HepG2 (cell line): ENCODE measurements around the gene PODN.

ENCODE experiments used
- CBX1 ChIP-seq: IDR thresholded peaks from one replicate; pipeline ENCODE4 v1.6.1; 2016; ENCODE audit warnings: antibody characterized with exemption, low read depth
- CTCF ChIP-seq: sonication (generic); formaldehyde crosslinking; IDR thresholded peaks from 2 replicates; pipeline ENCODE4 v1.5.0; 2020; ENCODE audit warnings: mild to moderate bottlenecking, missing genetic modification reagents, moderate library complexity
- EEA1 ChIP-seq: sonication (generic); formaldehyde crosslinking; IDR thresholded peaks from 2 replicates; pipeline ENCODE4 v1.5.1; 2020; ENCODE audit warnings: mild to moderate bottlenecking, missing genetic modification reagents, borderline replicate concordance
- EP300 ChIP-seq, 3 experiments: sonication (generic) in 1 of 3; formaldehyde crosslinking in 1 of 3; IDR thresholded peaks; 2 replicates each; pipeline versions ENCODE4 v1.5.1 to v1.6.1; 2011 to 2020; ENCODE audit warnings: low read depth in 2 of 3, low read length in 2 of 3, borderline replicate concordance in 1 of 3, improper control_type of control experiment in 1 of 3, mild to moderate bottlenecking in 1 of 3, missing genetic modification reagents in 1 of 3, moderate library complexity in 1 of 3
- HDAC2 ChIP-seq: sonication (generic); formaldehyde crosslinking; IDR thresholded peaks from 2 replicates; pipeline ENCODE4 v1.4.0; 2020; ENCODE audit warnings: missing genetic modification reagents
- HOMEZ ChIP-seq: IDR thresholded peaks from 2 replicates; pipeline ENCODE4 v1.6.1; 2016; ENCODE audit warnings: low read depth
- MTF2 ChIP-seq: sonication (generic); formaldehyde crosslinking; IDR thresholded peaks from 2 replicates; pipeline ENCODE4 v1.5.0; 2020; ENCODE audit warnings: missing genetic modification reagents, borderline replicate concordance
- NFE2 ChIP-seq: sonication (generic); formaldehyde crosslinking; IDR thresholded peaks from 2 replicates; pipeline ENCODE4 v1.4.0; 2020; ENCODE audit warnings: missing genetic modification reagents
- RNF2 ChIP-seq: fragments of 450-650 bp; conservative IDR thresholded peaks from 2 replicates; pipeline ENCODE4 v1.6.1; 2016; ENCODE audit warnings: low read depth
- TAF1 ChIP-seq: sonication (generic); formaldehyde crosslinking; IDR thresholded peaks from 2 replicates; pipeline ENCODE4 v1.4.0; 2020; ENCODE audit warnings: missing genetic modification reagents
- TCF7 ChIP-seq: sonication (generic); IDR thresholded peaks from 2 replicates; pipeline ENCODE4 v1.6.1; 2016; ENCODE audit warnings: antibody characterized with exemption, low read depth
- TCF7L2 ChIP-seq: IDR thresholded peaks from 2 replicates; pipeline ENCODE4 v1.6.1; 2011; ENCODE audit warnings: mild to moderate bottlenecking, low read depth, low read length, moderate library complexity
- U2AF2 ChIP-seq: fragments of 200-400 bp; formaldehyde crosslinking; IDR thresholded peaks from 2 replicates; pipeline ENCODE4 v1.6.1; 2017; ENCODE audit warnings: low read depth, mild to moderate bottlenecking, low read length
- TF ChIP-seq, protein P1 (sequence below): sonication (generic); formaldehyde crosslinking; IDR thresholded peaks from 2 replicates; pipeline ENCODE4 v1.5.1; 2020; ENCODE audit warnings: missing genetic modification reagents, mild to moderate bottlenecking, borderline replicate concordance

DNA sequence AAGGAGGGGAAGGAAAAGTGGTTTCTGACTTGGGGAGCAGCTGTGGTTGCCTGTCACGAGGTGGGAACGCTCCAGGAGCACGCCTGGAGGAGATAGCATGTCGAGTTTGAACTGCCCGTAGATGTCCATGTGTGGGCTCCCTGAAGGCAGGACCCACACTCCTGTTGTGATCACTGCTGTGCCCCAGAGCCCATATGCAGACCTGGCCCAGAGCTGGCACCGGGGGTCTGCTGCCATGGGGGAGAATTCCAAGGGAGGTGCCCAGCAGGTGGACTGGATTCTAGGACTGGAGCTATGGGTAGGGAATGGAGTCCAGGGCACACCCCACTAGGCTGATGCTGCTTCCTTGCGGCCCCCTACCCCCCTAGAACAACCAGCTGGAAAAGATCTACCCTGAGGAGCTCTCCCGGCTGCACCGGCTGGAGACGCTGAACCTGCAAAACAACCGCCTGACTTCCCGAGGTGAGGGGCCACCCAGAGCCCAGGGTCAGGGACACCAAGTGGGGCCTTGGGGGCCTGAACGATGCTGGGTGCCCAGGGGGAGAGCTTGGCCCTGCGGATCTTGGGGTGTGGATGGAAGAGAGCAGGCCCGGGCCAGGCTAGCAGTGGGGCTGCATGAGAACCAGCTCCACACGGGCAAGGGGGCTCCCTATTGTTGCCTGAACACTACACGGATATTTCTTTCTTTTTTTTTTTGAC lies 9.3 kb downstream of the PODN start:
- TF ChIP-seq TCF7, result no peak
- no peak for TF ChIP-seq EEA1 (CRISPR knock-in tag)
- no peak for TF ChIP-seq CBX1
- no peak for TF ChIP-seq HOMEZ (CRISPR knock-in tag)
- TF ChIP-seq NFE2 (CRISPR knock-in tag), result no peak
- TF ChIP-seq, protein P1, sequence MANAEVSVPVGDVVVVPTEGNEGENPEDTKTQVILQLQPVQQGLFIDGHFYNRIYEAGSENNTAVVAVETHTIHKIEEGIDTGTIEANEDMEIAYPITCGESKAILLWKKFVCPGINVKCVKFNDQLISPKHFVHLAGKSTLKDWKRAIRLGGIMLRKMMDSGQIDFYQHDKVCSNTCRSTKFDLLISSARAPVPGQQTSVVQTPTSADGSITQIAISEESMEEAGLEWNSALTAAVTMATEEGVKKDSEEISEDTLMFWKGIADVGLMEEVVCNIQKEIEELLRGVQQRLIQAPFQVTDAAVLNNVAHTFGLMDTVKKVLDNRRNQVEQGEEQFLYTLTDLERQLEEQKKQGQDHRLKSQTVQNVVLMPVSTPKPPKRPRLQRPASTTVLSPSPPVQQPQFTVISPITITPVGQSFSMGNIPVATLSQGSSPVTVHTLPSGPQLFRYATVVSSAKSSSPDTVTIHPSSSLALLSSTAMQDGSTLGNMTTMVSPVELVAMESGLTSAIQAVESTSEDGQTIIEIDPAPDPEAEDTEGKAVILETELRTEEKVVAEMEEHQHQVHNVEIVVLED (CRISPR knock-in tag), result no peak
- no peak for TF ChIP-seq EP300 (IDR thresholded peaks at IDR 0.05; ENCODE audit: low read depth in 2 of 2, low read length in 2 of 2)
- no peak for TF ChIP-seq EP300 (CRISPR knock-in tag; IDR thresholded peaks at IDR 0.05; ENCODE audit: borderline replicate concordance)
- TF ChIP-seq CTCF (CRISPR knock-in tag), result no peak
- no peak for TF ChIP-seq RNF2
- no peak for TF ChIP-seq MTF2
- TF ChIP-seq HDAC2 (CRISPR knock-in tag), result no peak
- no peak for TF ChIP-seq TAF1 (CRISPR knock-in tag)
- TF ChIP-seq U2AF2, result no peak
- no peak for TF ChIP-seq TCF7L2
